NCI-H146 treated with DMSO at 0.1 percent for 48 hours (cell line): ENCODE results near the gene CYP4X1.
"Not testable (repeated sequence)": the region's sequence is repeated elsewhere in the genome, so short reads cannot be mapped to it uniquely, and the experiment has no call there.

Experiments used
- DNase-seq: peaks from one replicate; lab custom pipeline; 2025; ENCODE audit not compliant: unreplicated experiment; lab: John Stamatoyannopoulos, UW

CYP4X1 gene

DNA sequence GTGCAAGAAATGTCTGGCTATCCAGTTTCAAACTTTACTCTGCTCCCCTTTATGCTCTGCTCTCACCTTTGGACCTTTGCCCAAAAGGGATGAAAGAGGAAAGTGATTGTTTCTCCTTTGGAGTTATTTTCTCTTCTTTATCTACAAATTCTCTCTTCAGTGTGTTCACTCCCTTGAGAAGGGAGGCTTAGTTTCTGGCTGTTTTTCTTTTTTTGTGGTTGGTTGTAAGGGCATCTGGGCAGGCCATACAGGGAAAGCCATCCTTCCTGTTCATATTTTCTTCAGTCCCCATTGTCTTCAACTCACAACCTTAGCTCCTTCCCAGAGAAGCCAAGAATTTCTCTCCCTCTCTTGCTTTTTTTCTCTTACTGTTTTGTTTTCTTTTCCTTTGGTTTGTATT lies 46.0 kb downstream of the CYP4X1 start:
- DNase-seq = not testable (repeated sequence)

- not testable (repeated sequence) for DNase-seq
These were observed 65.9 kb downstream of the CYP4X1 start for GRCh38 chr1:47089356-47089755.

GRCh38 chr1:47091476-47091875 lies 68.0 kb downstream of the CYP4X1 start:
- not testable (repeated sequence) for DNase-seq
